ENCODE measurements around the gene HIGD1C.

DNA sequence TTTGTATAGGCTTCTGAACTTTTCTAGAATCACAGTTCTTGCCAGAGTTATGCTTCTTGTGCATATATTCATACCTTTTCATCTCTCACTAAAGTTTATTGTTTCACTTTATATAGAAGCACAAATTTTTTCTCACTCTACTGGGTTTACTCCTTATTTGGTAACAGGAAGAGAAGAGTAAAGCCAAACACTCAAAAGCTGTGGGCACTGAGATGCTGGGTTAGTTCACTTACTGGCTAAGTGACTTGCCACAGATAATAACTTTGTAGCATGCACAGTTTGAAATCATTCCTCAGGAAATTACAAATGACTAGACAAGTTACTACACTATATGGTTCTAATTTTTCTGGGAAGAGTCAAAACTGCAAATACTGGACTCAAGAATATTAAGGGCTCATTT, 7.8 kb downstream of the HIGD1C start:
- TF ChIP-seq POU2F2 (IDR thresholded peaks at IDR 0.05; ENCODE audit: low read depth, low read length) (no peak), POLR2AphosphoS5 (IDR thresholded peaks at IDR 0.05; ENCODE audit: low read depth, low read length) (no peak), POLR2A (IDR thresholded peaks at IDR 0.05; ENCODE audit: low read depth, low read length) (no peak)

All from GM12891 (cell line).